MCF 10A (cell line): ENCODE measurements around the gene ACSL3. TPM values are rescaled to one million over a fixed set of nuclear protein-coding genes. Genes with fewer than 3 reads are reported as not detected.
A peak's percentile ranks its signal among the peaks of the same experiment; 100 is the strongest.

Experiments
- BruUV-seq: library from RNA; stranded (reverse); fragments of 400-500 nt; replicated peaks from 2 replicates; lab custom pipeline; 2021; lab: Mats Ljungman, UMichigan
- CTCF ChIA-PET: fragments of 300-600 bp; sonication (Branson Sonifier 250); formaldehyde crosslinking; extraction: SDS; loops from one replicate; lab custom pipeline; 2021; ENCODE audit warnings: antibody characterized with exemption, inconsistent platforms; lab: Yijun Ruan, JAX
- POLR2A ChIA-PET: fragments of 300-600, 350-650 bp; sonication (Branson Sonifier 250); formaldehyde crosslinking; extraction: SDS; loops from one replicate; lab custom pipeline; 2020; ENCODE audit warnings: antibody characterized with exemption, inconsistent platforms; lab: Yijun Ruan, JAX
- DNase-seq: peaks from one replicate; pipeline ENCODE4 v3.0.0-alpha.2; 2018; ENCODE audit not compliant: unreplicated experiment
- H3K27ac Mint-ChIP-seq: one replicate; pipeline ENCODE4 v1.8.0; 2022; ENCODE audit warnings: mild to moderate bottlenecking, low read depth, mixed read lengths; ENCODE audit not compliant: unreplicated experiment
- H3K27me3 Mint-ChIP-seq: one replicate; pipeline ENCODE4 v1.8.0; 2022; ENCODE audit warnings: mixed read lengths; ENCODE audit not compliant: insufficient read depth, unreplicated experiment
- H3K36me3 Mint-ChIP-seq: one replicate; pipeline ENCODE4 v1.8.0; 2022; ENCODE audit warnings: mild to moderate bottlenecking, moderate library complexity, mixed read lengths; ENCODE audit not compliant: insufficient read depth, unreplicated experiment
- H3K4me1 Mint-ChIP-seq: one replicate; pipeline ENCODE4 v1.8.0; 2022; ENCODE audit warnings: mixed read lengths; ENCODE audit not compliant: insufficient read depth, unreplicated experiment
- H3K4me3 Mint-ChIP-seq: one replicate; pipeline ENCODE4 v1.8.0; 2022; ENCODE audit warnings: mild to moderate bottlenecking, moderate library complexity, mixed read lengths; ENCODE audit not compliant: unreplicated experiment
- H3K9me3 Mint-ChIP-seq: one replicate; pipeline ENCODE4 v1.8.0; 2022; ENCODE audit warnings: mixed read lengths; ENCODE audit not compliant: unreplicated experiment
- CTCF ChIP-seq: fragments of 200-600 bp; IDR thresholded peaks from one replicate; pipeline ENCODE4 v1.8.0; 2022; ENCODE audit warnings: antibody characterized with exemption, mild to moderate bottlenecking; ENCODE audit not compliant: unreplicated experiment
- intact Hi-C: fragments of 100-400 bp; cut with micrococcal nuclease; formaldehyde crosslinking; loops from 2 replicates; pipeline ENCODE4 v1.14.1; 2022
- total RNA-seq: library from RNA; stranded (reverse); gene quantifications from 2 replicates; pipeline ENCODE4 v1.2.3, GENCODE V29; 2022

ACSL3 gene
- total RNA-seq, 1 experiment from 2014 or later, result 183 TPM

- CTCF ChIA-PET, result interaction anchor here (1.7 kb wide), 1 partner anchor 21 kb away, joined by 4 read pairs; no protein-coding TSS in a partner anchor
- POLR2A ChIA-PET, result interaction anchor here (0.7 kb wide), 1 partner anchor 74 kb away, joined by 3 read pairs; no protein-coding TSS in a partner anchor
- no peak overlapping the region for H3K4me3 Mint-ChIP-seq
- intact Hi-C loops, result no loop called here
- no peaks in the 10 kb centered on the region for H3K9me3 Mint-ChIP-seq
- peak overlapping the region; percentile 2 for H3K27ac Mint-ChIP-seq
- no TSS peak for BruUV-seq
- peaks cover 79% of the 10 kb centered on the region for H3K36me3 Mint-ChIP-seq
- H3K27me3 Mint-ChIP-seq, result no peaks in the 10 kb centered on the region
- DNase-seq, result no peak
- H3K4me1 Mint-ChIP-seq, result no peaks in the 10 kb centered on the region
- TF ChIP-seq CTCF, result no peak
Observed at GRCh38 chr2:222935688-222936298, 75.0 kb downstream of the ACSL3 start.

- Mint-ChIP-seq H3K4me1 (no peaks in the 10 kb centered on the region), H3K4me3 (no peak overlapping the region), H3K27ac (no peak overlapping the region), H3K9me3 (no peaks in the 10 kb centered on the region), H3K36me3 (peaks cover 79% of the 10 kb centered on the region), H3K27me3 (no peaks in the 10 kb centered on the region)
- no TSS peak for BruUV-seq
- no peak for TF ChIP-seq CTCF
- ChIA-PET CTCF (no interaction called here), POLR2A (no interaction called here)
- no peak for DNase-seq
- intact Hi-C loops, result no loop called here
Observed at GRCh38 chr2:222936705-222937104, 75.9 kb downstream of the ACSL3 start.

GRCh38 chr2:222938327-222938726 lies 77.5 kb downstream of the ACSL3 start:
- DNase-seq, result no peak
- Mint-ChIP-seq H3K9me3 (no peaks in the 10 kb centered on the region), H3K4me1 (peaks cover 6% of the 10 kb centered on the region), H3K27me3 (no peaks in the 10 kb centered on the region), H3K27ac (no peak overlapping the region), H3K36me3 (peaks cover 77% of the 10 kb centered on the region), H3K4me3 (no peak overlapping the region)
- no peak for TF ChIP-seq CTCF
- intact Hi-C loops, result no loop called here
- POLR2A ChIA-PET, result interaction anchor here (0.9 to 1.1 kb wide), 3 partner anchors 12 to 247 kb away, joined by 3 to 6 read pairs (median 3); no protein-coding TSS in a partner anchor
- no TSS peak for BruUV-seq
- CTCF ChIA-PET, result interaction anchor here (0.6 to 3.9 kb wide), 18 partner anchors 9 to 1018 kb away, joined by 3 to 16 read pairs (median 4); no protein-coding TSS in a partner anchor

GRCh38 chr2:222939208-222939856 lies 78.5 kb downstream of the ACSL3 start:
- peak overlapping the region; percentile 0 for H3K27ac Mint-ChIP-seq
- peak; percentile 82 for TF ChIP-seq CTCF
- H3K9me3 Mint-ChIP-seq, result no peaks in the 10 kb centered on the region
- intact Hi-C loops, result loop anchor here (1.0 kb wide), 1 partner anchor 249 kb away; no protein-coding TSS in a partner anchor
- H3K27me3 Mint-ChIP-seq, result no peaks in the 10 kb centered on the region
- POLR2A ChIA-PET, result interaction anchor here (0.7 to 1.3 kb wide), 8 partner anchors 8 to 248 kb away, joined by 3 to 6 read pairs (median 4); no protein-coding TSS in a partner anchor
- CTCF ChIA-PET, result interaction anchor here (0.5 to 3.9 kb wide), 33 partner anchors 7 to 1236 kb away, joined by 3 to 16 read pairs (median 4); no protein-coding TSS in a partner anchor
- peaks cover 7% of the 10 kb centered on the region for H3K4me1 Mint-ChIP-seq
- DNase-seq, result peak; percentile 81
- no TSS peak for BruUV-seq
- peaks cover 70% of the 10 kb centered on the region for H3K36me3 Mint-ChIP-seq
- no peak overlapping the region for H3K4me3 Mint-ChIP-seq
